PC-3 (cell line): Measurements from ENCODE around the gene NADK2. TPM values are rescaled to one million over a fixed set of nuclear protein-coding genes. Genes with fewer than 3 reads are reported as not detected.

Experiments
- ATAC-seq: fragments of 200-7000 bp; cut with Tn5 transposase; 2 replicates; pipeline ENCODE4 v1.9.1; 2020; ENCODE audit warnings: mild to moderate bottlenecking, moderate library complexity
- BruUV-seq: library from RNA; stranded (reverse); fragments of 400-500 nt; replicated peaks from 2 replicates; lab custom pipeline; 2021; lab: Mats Ljungman, UMichigan
- CTCF ChIA-PET: fragments of 300-600 bp; sonication (Branson Sonifier 250); formaldehyde crosslinking; loops from one replicate; lab custom pipeline; 2022; ENCODE audit warnings: antibody characterized with exemption; lab: Charles Lee
- POLR2A ChIA-PET: fragments of 300-600 bp; sonication (Branson Sonifier 250); formaldehyde crosslinking; loops from one replicate; lab custom pipeline; 2022; ENCODE audit warnings: antibody characterized with exemption; ENCODE audit not compliant: unreplicated experiment; lab: Charles Lee
- DNase-seq: peaks from one replicate; pipeline ENCODE4 v3.0.0-alpha.2; 2015
- H2AFZ ChIP-seq: fragments of 300-600 bp; sonication (generic); 2 replicates; pipeline ENCODE4 v1.6.0; 2016; ENCODE audit warnings: antibody characterized with exemption, low read length
- H3F3A ChIP-seq: fragments of 300-600 bp; sonication (generic); one replicate; pipeline ENCODE4 v1.6.0; 2017; ENCODE audit warnings: antibody characterized with exemption, low read length, control low read depth, mild to moderate bottlenecking; ENCODE audit not compliant: unreplicated experiment
- H3K27ac ChIP-seq: fragments of 300-600 bp; sonication (generic); 2 replicates; pipeline ENCODE4 v1.5.1; 2016; ENCODE audit warnings: mild to moderate bottlenecking, low read length
- H3K27me3 ChIP-seq: fragments of 300-600 bp; sonication (generic); 2 replicates; pipeline ENCODE4 v1.6.1; 2016; ENCODE audit warnings: low read length, mixed read lengths
- H3K36me3 ChIP-seq: fragments of 300-600 bp; sonication (generic); 2 replicates; pipeline ENCODE4 v1.6.1; 2016; ENCODE audit warnings: low read depth, mixed run types, low read length, mixed read lengths
- H3K4me1 ChIP-seq: fragments of 300-600 bp; sonication (generic); 2 replicates; pipeline ENCODE4 v1.5.1; 2016; ENCODE audit warnings: low read length; ENCODE audit not compliant: insufficient read depth
- H3K4me2 ChIP-seq: fragments of 300-600 bp; sonication (generic); 2 replicates; pipeline ENCODE4 v1.6.0; 2016; ENCODE audit warnings: low read length
- H3K4me3 ChIP-seq: fragments of 300-600 bp; sonication (generic); 2 replicates; pipeline ENCODE4 v1.5.1; 2016; ENCODE audit warnings: mild to moderate bottlenecking, low read length, mixed read lengths
- H3K79me2 ChIP-seq: fragments of 300-600 bp; sonication (generic); 2 replicates; pipeline ENCODE4 v1.6.1; 2017; ENCODE audit warnings: low read length, mixed read lengths
- H3K9ac ChIP-seq: fragments of 300-600 bp; sonication (generic); 2 replicates; pipeline ENCODE4 v1.6.0; 2016; ENCODE audit warnings: mild to moderate bottlenecking, low read length
- H3K9me2 ChIP-seq: fragments of 300-600 bp; sonication (generic); replicated peaks from 2 replicates; pipeline ENCODE4 v1.6.1; 2016; ENCODE audit warnings: mixed run types, low read length, mixed read lengths
- H3K9me3 ChIP-seq: fragments of 300-600 bp; sonication (generic); 2 replicates; pipeline ENCODE4 v1.6.1; 2016; ENCODE audit warnings: low read length, mixed read lengths
- H4K20me1 ChIP-seq: fragments of 300-600 bp; sonication (generic); 2 replicates; pipeline ENCODE4 v1.6.1; 2016; ENCODE audit warnings: low read length, mixed read lengths
- EZH2 ChIP-seq: fragments of 300-600 bp; sonication (generic); IDR thresholded peaks from one replicate; pipeline ENCODE4 v1.6.1; 2017; ENCODE audit warnings: antibody characterized with exemption, mild to moderate bottlenecking, low read length; ENCODE audit not compliant: unreplicated experiment
- EZH2phosphoT487 ChIP-seq: fragments of 300-600 bp; sonication (generic); IDR thresholded peaks from 2 replicates; pipeline ENCODE4 v1.6.1; 2018; ENCODE audit warnings: mild to moderate bottlenecking, antibody characterized with exemption, low read length, borderline replicate concordance
- intact Hi-C: fragments of 100-400 bp; cut with micrococcal nuclease; formaldehyde crosslinking; loops from 2 replicates; pipeline ENCODE4 v1.9.0; 2023
- total RNA-seq: library from RNA; depleted of rRNA; stranded (reverse); fragments of >200 nt; gene quantifications from 2 replicates; pipeline ENCODE4 v1.2.3, GENCODE V29; 2014
- TF ChIP-seq, protein P1 (sequence below): fragments of 300-600 bp; sonication (generic); conservative IDR thresholded peaks from 2 replicates; pipeline ENCODE4 v1.5.1; 2017; ENCODE audit warnings: antibody characterized with exemption, low read depth, mild to moderate bottlenecking, low read length

NADK2 gene
- total RNA-seq, 1 experiment from 2014 or later = 17.7 TPM

DNA sequence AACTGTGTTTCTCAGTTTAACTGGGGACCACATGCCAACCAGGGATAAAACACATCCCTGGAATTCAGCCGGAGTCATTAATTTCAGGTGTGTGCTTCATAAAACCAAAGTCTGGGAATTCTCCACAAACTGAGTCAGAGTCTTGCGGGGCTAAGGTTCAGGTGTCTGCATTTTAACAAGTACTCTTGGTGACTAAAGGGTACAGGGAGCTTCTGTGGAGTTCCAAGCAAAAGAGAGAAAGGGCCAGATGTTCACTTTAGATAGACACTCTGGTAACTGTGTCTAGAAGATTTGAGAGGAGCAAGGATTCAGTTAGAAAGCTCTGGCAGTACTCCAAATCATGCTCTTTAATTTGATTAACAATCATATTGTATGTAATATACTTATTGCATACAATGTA, 4.0 kb downstream of the NADK2 start:
- Histone ChIP-seq H4K20me1 (no peaks in the 10 kb centered on the region), H2AFZ (0 out of 2 replicates have a peak overlapping the region, but pooled peaks have one; percentile 2), H3F3A (no peaks in the 10 kb centered on the region), H3K27ac (no peak overlapping the region; the same call in 1 of the 2 replicates), H3K27me3 (no peaks in the 10 kb centered on the region), H3K4me2 (peak overlapping the region; percentile 89), H3K79me2 (peaks cover 70% of the 10 kb centered on the region), H3K9me3 (no peaks in the 10 kb centered on the region), H3K4me1 (peaks cover 38% of the 10 kb centered on the region), H3K4me3 (peak overlapping the region; percentile 17; the same call in 1 of the 2 replicates), H3K36me3 (no peaks in the 10 kb centered on the region), H3K9ac (no peak overlapping the region), H3K9me2 (no peaks in the 10 kb centered on the region)
- ATAC-seq (no peak), DNase-seq (peak; percentile 81)
- no TSS peak for BruUV-seq
- ChIA-PET CTCF (no interaction called here), POLR2A (interaction anchor here (0.5 kb wide), 1 partner anchor 35 kb away, joined by 6 read pairs; no protein-coding TSS in a partner anchor)
- intact Hi-C loops = no loop called here
- TF ChIP-seq, protein P1, sequence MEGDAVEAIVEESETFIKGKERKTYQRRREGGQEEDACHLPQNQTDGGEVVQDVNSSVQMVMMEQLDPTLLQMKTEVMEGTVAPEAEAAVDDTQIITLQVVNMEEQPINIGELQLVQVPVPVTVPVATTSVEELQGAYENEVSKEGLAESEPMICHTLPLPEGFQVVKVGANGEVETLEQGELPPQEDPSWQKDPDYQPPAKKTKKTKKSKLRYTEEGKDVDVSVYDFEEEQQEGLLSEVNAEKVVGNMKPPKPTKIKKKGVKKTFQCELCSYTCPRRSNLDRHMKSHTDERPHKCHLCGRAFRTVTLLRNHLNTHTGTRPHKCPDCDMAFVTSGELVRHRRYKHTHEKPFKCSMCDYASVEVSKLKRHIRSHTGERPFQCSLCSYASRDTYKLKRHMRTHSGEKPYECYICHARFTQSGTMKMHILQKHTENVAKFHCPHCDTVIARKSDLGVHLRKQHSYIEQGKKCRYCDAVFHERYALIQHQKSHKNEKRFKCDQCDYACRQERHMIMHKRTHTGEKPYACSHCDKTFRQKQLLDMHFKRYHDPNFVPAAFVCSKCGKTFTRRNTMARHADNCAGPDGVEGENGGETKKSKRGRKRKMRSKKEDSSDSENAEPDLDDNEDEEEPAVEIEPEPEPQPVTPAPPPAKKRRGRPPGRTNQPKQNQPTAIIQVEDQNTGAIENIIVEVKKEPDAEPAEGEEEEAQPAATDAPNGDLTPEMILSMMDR = no peak
- TF ChIP-seq EZH2phosphoT487 = no peak
- no peak for TF ChIP-seq EZH2

DNA sequence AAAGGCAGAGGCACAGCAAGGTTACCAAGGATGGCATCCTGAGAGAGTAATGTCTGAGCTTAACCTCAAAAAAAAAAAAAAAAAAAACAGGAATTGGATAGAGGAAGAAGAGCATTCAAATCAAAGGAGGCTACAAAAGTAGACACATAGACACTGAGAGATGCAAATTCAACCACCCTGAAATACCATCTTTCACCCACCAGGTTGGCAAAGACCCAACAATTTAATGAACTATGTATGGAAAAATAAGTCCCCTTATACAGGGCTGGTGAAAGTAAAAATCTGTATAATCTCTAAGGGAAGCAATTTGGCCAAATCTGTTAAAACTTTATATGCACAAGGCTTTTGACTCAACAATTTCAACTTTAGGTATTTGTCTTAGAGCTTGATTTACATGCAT, 4.9 kb downstream of the NADK2 start:
- H3K27me3 ChIP-seq = no peaks in the 10 kb centered on the region
- H3K36me3 ChIP-seq = no peaks in the 10 kb centered on the region
- no peaks in the 10 kb centered on the region for H3K9me3 ChIP-seq
- no peak overlapping the region for H3K9ac ChIP-seq
- no peak overlapping the region for H3K4me3 ChIP-seq
- H3K79me2 ChIP-seq = peaks cover 75% of the 10 kb centered on the region
- H2AFZ ChIP-seq = no peak overlapping the region
- H4K20me1 ChIP-seq = no peaks in the 10 kb centered on the region
- CTCF ChIA-PET = no interaction called here
- H3K9me2 ChIP-seq = no peaks in the 10 kb centered on the region
- TF ChIP-seq EZH2phosphoT487 = no peak
- TF ChIP-seq, protein P1 = no peak
- no peak for TF ChIP-seq EZH2
- H3K4me2 ChIP-seq = no peak overlapping the region
- no peaks in the 10 kb centered on the region for H3F3A ChIP-seq
- no peak for ATAC-seq
- no peak overlapping the region for H3K27ac ChIP-seq
- POLR2A ChIA-PET = no interaction called here
- no TSS peak for BruUV-seq
- H3K4me1 ChIP-seq = peaks cover 32% of the 10 kb centered on the region
- DNase-seq = no peak
- intact Hi-C loops = no loop called here

DNA sequence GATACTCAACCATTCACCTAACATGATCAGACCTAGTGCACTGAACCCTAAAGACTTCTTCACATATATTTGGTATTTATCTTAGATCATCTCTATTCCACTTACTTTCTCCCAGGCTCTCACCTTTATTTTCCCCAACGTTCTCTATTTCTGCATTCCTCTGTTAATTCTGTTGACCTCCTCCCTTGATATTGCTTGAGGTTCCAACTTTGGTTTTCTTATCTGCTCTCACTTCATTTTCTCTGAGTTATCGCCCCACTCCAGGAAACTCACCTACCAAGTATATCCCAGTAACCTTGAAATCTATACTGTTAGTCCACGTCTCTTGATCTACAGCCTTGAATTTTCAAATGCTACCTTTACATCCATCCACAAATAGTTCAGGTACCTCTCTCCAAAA, 9.2 kb downstream of the NADK2 start:
- Histone ChIP-seq H3K4me2 (no peak overlapping the region), H3K9me2 (no peaks in the 10 kb centered on the region), H3K4me1 (peaks cover 12% of the 10 kb centered on the region), H4K20me1 (no peaks in the 10 kb centered on the region), H3K79me2 (peaks cover 60% of the 10 kb centered on the region), H3K36me3 (no peaks in the 10 kb centered on the region), H2AFZ (no peak overlapping the region), H3K27me3 (no peaks in the 10 kb centered on the region), H3F3A (no peaks in the 10 kb centered on the region), H3K4me3 (no peak overlapping the region), H3K27ac (no peak overlapping the region), H3K9ac (no peak overlapping the region), H3K9me3 (no peaks in the 10 kb centered on the region)
- POLR2A ChIA-PET = no interaction called here
- CTCF ChIA-PET = no interaction called here
- ATAC-seq (no peak), DNase-seq (no peak)
- no TSS peak for BruUV-seq
- intact Hi-C loops = no loop called here
- TF ChIP-seq, protein P1 = no peak
- TF ChIP-seq EZH2phosphoT487 (no peak), EZH2 (no peak)
